GM19351 (cell line): ENCODE measurements around the gene EPYC.

ENCODE experiments used
- ATAC-seq: cut with Tn5 transposase; IDR thresholded peaks from one replicate; pipeline ENCODE4 v1.9.1; 2021; ENCODE audit warnings: mild to moderate bottlenecking, moderate library complexity; ENCODE audit not compliant: unreplicated experiment

EPYC gene

GRCh38 chr12:90915353-90915752 lies 89.4 kb downstream of the EPYC start:
- no peak for ATAC-seq
